ENCODE data around the gene FAM227B.
"Not testable (repeated sequence)": the region's sequence is repeated elsewhere in the genome, so short reads cannot be mapped to it uniquely, and the experiment has no call there.

The FAM227B gene

GRCh38 chr15:49606594-49606993 is 14.0 kb downstream of the FAM227B start:
- DNase-seq, result no peak

DNA sequence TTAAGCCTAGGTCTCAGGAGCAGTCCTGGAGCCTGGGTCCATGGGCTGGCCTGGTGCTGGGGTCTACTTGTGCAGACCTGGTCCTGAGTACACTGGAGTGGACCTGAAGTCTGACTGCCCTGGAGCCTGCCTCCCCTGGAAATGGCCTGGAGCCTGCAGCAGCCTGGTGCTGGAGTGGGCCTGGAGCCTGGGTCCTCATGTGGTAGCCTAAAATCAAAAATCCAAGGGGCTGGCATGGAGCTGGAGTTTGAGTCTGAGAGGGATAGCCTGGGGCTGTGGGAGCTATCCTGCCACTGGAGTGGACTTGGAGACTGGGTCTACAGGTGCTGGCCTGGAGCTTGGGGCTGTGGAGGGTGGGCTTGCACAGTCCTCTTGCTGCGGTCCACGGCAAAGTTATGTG is 15.0 kb downstream of the FAM227B start:
- DNase-seq, result no peak

DNA sequence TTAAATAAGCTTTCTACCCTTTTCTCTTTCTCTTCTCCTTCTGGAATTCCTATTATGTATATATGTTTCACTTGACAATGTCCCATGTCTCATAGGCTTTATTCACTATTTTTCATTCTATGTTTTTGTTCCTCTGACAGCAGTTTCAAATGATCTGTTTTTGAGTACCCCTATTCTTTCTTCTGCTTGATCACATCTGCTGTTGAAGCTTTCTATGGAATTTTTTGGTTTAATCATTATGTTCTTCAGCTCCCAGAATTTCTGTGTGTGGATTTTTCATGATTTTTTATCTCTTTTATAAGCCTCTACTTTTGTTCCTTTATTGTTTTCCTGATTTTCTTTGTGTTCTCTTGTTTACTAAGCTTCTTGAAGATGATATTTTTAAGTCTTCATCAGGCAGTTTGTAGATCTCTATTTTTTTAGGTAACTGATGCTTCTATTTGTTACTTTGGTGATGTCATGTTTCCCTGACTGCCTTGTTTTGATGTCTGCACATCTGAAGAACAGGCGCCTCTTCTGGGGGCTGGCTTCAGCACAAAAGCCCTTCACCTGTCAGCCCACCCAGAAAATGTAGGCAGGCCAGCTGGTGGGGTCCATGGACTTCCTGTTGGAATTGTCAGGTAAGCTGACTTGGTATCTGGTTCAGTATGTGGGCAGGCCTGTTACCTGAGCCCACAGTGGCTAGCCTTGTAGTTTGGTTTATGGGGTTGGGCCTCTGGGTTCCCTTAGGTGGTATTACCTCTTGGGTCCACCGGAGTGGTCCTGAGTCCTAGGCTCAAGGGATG is 15.8 kb downstream of the FAM227B start:
- DNase-seq, result no peak

GRCh38 chr15:49592829-49593316 is 27.7 kb downstream of the FAM227B start:
- DNase-seq, result not testable (repeated sequence)

DNA sequence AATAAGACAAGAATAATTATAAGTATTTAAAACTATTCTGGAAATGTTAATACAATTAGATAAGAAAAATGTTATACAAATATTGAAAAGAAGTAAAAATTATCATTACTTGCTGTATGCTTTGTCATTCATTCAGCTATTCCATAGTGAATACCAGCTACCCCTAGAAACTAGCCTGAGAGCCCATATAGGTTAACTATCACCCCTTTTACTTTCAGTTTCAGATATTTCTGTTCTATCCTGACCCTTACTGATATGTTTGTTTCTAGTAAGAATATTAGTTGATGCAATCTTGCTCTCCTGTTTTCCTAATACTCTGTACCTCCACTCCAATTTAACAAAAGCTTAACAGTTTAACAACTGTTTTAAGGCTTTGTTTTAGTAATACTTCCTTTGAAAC is 31.6 kb downstream of the FAM227B start:
- peak; percentile 4 for DNase-seq

DNA sequence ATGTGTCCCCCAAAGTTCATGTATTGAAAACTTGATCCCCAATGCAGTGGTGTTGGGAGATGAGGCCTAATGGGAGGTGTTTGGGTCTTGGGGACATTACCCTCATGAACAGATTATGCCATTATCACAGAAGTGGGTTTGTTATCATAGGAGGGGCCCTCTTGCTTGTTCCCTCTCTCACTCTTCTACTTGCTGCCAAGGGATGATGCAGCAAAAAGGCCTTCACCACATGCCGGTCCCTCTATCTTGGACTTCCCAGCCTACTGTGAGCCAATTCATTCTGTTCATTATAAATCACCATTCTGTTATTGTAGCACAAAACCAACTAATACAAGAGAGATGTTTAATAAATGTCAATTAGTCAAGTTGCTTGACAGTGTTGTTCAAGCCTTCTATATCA is 47.2 kb downstream of the FAM227B start:
- no peak for DNase-seq

GRCh38 chr15:49570672-49571071 is 49.9 kb downstream of the FAM227B start:
- no peak for DNase-seq

DNA sequence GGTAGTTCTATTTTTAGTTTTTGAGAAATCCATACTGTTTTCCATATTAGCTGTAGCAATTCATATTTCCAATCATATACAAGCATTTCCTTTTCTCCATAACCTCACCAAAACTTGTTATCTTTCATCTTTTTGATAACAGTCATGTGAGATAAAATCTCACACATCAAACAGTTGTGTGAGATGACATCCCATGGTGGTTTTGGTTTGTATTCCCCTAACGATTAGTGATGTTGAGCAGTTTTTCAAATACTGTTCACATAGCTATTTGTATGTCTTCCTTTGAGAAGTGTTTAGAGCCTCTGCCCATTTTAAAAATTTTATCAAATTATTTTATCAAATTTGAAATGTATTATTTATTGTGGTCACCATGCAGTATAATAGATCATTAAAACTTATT is 50.4 kb downstream of the FAM227B start:
- no peak for DNase-seq

- no peak for DNase-seq
Measured at GRCh38 chr15:49560045-49560444, 60.6 kb downstream of the FAM227B start.

DNA sequence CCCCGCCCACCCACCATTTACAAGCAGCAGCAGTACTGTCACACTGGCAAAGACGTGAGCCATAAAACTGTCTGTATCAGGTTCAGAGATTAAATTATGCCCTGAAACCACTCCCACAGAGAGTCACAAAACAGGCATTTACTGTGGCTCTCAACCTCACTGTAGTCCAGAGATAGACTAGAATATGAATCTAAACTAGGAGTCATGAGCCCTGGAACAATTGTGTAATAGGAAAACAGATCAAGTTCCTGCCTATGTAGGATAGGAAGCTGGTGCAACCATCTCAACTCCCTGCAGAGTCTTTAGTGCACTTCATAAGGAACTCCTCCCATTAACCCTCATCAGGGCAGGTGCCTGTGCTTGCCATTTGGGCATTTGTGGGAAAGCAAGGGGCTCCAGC is 61.7 kb downstream of the FAM227B start:
- DNase-seq, result no peak

DNA sequence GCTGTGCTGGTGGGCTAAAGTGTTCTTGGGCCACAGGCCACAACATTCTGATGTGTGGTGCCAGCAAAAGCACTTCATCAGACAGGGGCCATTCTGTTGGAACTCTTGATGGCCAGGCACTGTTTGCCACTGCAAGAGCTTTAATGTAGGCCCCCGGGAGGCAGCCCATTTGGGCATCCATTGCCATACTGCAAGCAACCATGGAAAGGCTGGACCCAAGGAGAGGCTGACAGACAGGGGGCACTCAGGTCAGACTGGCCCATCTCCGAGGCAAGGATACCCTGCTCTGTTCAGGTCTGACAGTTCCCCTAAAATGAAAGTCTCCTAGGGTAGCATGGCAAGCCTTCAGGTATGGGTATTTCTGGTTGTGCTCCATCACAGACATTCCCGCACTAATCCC is 64.2 kb downstream of the FAM227B start:
- DNase-seq, result no peak

DNA sequence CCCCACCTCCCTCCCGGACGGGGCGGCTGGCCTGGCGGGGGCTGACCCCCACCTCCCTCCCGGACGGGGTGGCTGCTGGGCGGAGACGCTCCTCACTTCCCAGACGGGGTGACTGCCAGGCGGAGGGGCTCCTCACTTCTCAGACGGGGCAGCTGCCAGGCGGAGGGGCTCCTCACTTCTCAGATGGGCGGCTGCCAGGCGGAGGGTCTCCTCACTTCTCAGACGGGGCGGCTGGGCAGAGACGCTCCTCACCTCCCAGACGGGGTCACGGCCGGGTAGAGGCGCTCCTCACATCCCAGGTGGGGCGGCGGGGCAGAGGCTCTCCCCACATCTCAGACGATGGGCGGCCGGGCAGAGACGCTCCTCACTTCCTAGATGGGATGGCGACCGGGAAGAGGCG is 70.3 kb downstream of the FAM227B start:
- DNase-seq, result not testable (repeated sequence)

DNA sequence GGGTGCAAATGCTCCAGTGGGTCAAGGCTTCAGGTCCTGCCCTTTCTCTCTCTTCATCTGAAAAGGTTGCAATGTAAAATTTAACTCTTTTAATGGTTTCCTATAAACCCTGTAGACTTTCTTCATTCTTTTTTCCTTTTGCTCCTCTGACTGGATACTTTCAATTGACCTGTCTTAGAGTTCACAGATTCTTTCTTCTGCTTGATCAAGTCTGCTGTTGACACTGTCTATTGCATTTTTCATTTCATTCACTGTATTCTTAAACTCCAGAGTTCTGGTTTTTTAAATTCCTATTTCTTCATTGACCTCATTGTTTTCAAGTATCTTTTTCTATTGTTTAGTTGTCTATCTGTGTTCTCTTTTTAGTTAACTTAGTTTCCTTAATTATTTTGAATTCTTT is 82.1 kb downstream of the FAM227B start:
- DNase-seq, result no peak

- DNase-seq, result peak; percentile 20
Measured at GRCh38 chr15:49530092-49530491, 90.5 kb downstream of the FAM227B start.

- no peak for DNase-seq
Measured at GRCh38 chr15:49528289-49528688, 92.3 kb downstream of the FAM227B start.

DNA sequence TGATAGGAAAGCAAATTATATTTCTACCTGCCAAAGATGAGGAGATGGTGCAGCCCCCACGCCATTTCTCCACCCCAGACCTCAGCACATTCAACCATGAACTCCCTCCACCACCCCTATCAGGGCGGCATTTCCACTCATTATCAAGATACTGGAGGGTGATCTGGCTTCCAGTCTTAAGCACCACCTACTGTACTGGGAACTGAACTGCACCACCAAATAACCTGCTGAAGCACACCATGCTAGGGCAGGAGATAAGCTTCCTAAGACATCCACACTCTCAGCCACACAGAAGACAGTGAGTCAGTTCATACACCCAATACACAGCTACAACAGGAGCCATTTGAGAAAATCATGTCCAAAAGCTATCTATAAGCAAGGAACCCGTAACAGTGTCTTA is 98.8 kb downstream of the FAM227B start:
- DNase-seq, result peak; percentile 8

GRCh38 chr15:49512739-49513138 is 107.9 kb downstream of the FAM227B start:
- not testable (repeated sequence) for DNase-seq

GRCh38 chr15:49507261-49507660 is 113.4 kb downstream of the FAM227B start:
- DNase-seq, result no peak

DNA sequence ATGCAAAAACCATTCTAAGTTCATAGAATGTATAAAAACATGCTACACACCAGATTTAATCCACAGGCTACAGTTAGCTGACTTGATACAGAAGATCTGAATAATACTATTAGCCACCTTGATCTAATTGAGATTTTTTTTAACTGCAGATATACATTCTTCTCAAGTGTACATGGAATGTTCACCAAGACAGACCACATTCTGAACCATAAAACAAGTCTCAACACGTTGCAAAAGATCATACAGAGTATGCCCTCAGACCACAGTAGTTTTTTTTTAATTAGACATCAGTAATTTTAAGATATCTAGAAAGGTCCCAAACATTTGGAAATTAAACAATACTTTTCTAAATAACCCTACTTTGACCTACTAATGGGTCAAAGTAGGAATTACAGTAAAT is 114.3 kb downstream of the FAM227B start:
- DNase-seq, result no peak

GRCh38 chr15:49501586-49501985 is 119.0 kb downstream of the FAM227B start:
- DNase-seq, result no peak

DNA sequence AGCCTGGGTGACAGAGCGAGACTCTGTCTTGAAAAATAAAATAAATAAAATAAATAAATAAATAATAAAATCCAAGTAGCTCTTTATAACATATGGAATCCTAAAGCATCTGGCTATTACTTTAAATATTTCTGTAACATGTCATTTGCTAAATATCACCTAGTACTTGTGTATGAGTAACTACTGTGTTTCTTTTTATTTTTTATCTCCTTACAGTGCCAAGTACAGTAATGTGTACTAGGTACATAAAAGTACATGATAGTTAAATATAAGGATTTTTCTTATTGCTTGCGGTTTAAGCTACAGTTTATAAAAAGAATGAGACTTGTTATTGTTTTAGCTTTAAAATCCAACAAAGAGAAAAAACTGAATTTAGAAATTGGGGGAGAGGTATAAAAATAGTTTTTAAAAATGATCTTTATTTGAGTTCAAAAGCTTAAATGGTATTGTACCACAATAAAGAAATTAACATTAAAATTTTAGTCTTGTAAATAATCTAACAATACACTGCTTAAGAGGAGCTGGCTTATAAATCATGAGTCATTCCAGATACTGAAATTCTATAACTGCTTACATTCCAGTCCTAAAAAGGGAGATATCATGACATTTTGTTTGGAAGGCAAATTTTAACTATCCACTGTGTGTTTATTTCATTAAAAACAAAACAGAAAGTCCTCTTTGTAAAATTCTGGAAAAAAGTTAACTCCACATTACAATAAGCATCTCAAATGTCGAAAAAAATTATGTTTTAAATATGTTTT is 124.4 kb downstream of the FAM227B start:
- peak; percentile 36 for DNase-seq

DNA sequence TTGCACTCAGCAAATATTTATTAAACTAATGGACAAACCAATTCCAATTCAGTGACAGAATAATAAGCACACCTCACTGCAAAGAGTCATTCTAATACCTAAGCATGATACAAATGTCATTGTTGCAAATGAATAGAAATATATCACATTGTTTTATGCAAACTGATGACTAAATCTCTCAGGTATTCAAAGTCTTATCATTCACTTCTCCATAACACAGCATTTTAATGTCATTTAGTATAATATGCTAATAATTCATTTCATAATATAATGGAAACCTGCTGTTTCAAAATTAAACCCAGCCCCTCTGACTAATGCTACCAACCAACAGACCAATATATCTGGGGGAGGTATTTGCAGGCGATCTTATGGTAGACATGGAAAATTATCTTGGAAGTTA is 125.8 kb downstream of the FAM227B start:
- no peak for DNase-seq

DNA sequence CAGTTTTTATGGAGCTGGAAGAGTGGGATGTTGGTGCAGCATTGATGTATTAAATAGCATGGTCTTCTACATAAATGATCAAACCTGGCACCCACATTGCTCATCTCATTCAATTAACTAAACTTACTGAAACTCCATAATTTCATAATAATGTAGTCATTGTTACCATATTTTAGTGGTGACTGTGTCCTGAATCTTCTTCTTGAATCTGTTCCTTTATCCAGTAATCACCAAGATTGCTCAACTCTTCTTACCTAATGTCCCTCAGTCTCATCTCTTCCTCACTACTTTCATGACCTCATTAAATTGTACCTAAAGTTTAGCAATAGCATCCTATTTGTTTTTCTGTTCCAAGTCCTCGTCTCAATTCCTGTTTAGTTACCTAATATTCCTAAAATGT is 127.8 kb downstream of the FAM227B start:
- DNase-seq, result peak; percentile 80

DNA sequence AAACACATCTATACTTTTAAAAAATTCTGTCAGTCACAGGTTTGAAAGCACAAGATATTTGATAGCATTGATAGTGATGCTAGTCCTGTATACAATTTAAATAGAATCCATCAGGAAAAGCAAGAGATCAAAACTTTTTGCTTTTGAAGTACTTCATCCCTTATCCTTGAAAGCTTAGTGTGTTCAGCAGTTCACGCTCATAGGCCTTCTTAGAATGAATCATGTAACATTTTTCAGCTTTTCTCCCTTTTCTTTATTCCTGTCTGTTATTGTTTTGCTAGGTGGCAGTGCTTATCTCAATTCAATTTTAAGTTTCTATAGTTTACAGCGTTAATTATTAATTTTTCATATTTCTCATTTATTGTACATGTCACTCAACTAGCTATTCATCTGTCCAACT is 128.5 kb downstream of the FAM227B start:
- no peak for DNase-seq

All from EL (cell line).